ENCODE results near the gene PFDN5.
A peak's percentile ranks its signal among the peaks of the same experiment; 100 is the strongest.

The PFDN5 gene

GRCh38 chr12:53324113-53324778, 28.9 kb downstream of the PFDN5 start:
- Histone ChIP-seq H3K4me3 (replicated peaks; ENCODE audit: insufficient read depth, low read length) (peak overlapping the region; percentile 48), H3K27me3 (ENCODE audit: insufficient read depth, poor library complexity, severe bottlenecking) (peaks cover 8% of the 10 kb centered on the region), H3K27ac (replicated peaks) (peak overlapping the region; percentile 86)
- DNase-seq (ENCODE audit: low read depth in 1 of 2, low spot score in 1 of 2), result peak; percentile 71 to 89
- peak; percentile 73 for TF ChIP-seq GABPA (IDR thresholded peaks at IDR 0.05; ENCODE audit: low read depth)
- TF ChIP-seq SPI1 (IDR thresholded peaks at IDR 0.05; ENCODE audit: borderline replicate concordance, low read depth), result peak; percentile 100
- TF ChIP-seq REST (IDR thresholded peaks at IDR 0.05; ENCODE audit: insufficient replicate concordance, low read depth), result peak; percentile 0
- no peak for TF ChIP-seq CTCF (IDR thresholded peaks at IDR 0.05; ENCODE audit: insufficient read depth, low read length)
- TF ChIP-seq POLR2AphosphoS5 (IDR thresholded peaks at IDR 0.05; ENCODE audit: low read depth), result 0 out of 2 replicates have a peak, but pooled peaks have one; percentile 30

- DNase-seq (ENCODE audit: low read depth in 1 of 2, low spot score in 1 of 2), result peak; percentile 80 to 85
- peak overlapping the region; percentile 86 for H3K27ac ChIP-seq (replicated peaks)
Observed at GRCh38 chr12:53324779-53325510, 29.6 kb downstream of the PFDN5 start.

More at GRCh38 chr12:53324779-53325510, 29.6 kb downstream of the PFDN5 start:
- no peak for TF ChIP-seq GABPA (IDR thresholded peaks at IDR 0.05; ENCODE audit: low read depth)
- no peak for TF ChIP-seq SPI1 (IDR thresholded peaks at IDR 0.05; ENCODE audit: borderline replicate concordance, low read depth)
- peak; percentile 7 for TF ChIP-seq CTCF (IDR thresholded peaks at IDR 0.05; ENCODE audit: insufficient read depth, low read length)
- TF ChIP-seq POLR2AphosphoS5 (IDR thresholded peaks at IDR 0.05; ENCODE audit: low read depth), result no peak
- peak; percentile 5 for TF ChIP-seq REST (IDR thresholded peaks at IDR 0.05; ENCODE audit: insufficient replicate concordance, low read depth)
- H3K4me3 ChIP-seq (replicated peaks; ENCODE audit: insufficient read depth, low read length), result peak overlapping the region; percentile 48
- H3K27me3 ChIP-seq (ENCODE audit: insufficient read depth, poor library complexity, severe bottlenecking), result peaks cover 8% of the 10 kb centered on the region

All from HL-60 (cell line).